GM18502 (cell line): ENCODE results near the gene FRYL.

Source experiments
- ATAC-seq: cut with Tn5 transposase; IDR thresholded peaks from one replicate; pipeline ENCODE4 v1.9.1; 2021; ENCODE audit warnings: mild to moderate bottlenecking; ENCODE audit not compliant: unreplicated experiment, poor library complexity

FRYL gene

GRCh38 chr4:48571471-48571870, 208.6 kb downstream of the FRYL start:
- ATAC-seq: no peak

GRCh38 chr4:48570646-48571220, 209.3 kb downstream of the FRYL start:
- ATAC-seq: no peak

DNA sequence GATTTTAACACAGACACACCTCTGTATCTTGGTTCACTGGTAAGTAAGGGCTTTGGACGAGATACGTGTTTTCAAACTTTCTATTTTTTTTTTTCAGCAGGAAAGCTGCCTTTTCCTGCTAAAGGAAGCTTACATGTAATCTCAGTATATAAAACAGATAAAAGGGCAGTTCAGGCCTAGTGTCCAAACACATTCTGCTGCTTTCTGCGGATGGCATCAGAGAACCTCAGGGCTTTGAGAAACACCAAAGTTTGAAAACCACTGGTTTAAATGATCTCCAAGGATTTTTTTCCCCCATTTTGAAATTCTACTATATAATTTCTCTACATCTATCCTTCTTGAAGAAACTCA, 214.1 kb downstream of the FRYL start:
- ATAC-seq: no peak

DNA sequence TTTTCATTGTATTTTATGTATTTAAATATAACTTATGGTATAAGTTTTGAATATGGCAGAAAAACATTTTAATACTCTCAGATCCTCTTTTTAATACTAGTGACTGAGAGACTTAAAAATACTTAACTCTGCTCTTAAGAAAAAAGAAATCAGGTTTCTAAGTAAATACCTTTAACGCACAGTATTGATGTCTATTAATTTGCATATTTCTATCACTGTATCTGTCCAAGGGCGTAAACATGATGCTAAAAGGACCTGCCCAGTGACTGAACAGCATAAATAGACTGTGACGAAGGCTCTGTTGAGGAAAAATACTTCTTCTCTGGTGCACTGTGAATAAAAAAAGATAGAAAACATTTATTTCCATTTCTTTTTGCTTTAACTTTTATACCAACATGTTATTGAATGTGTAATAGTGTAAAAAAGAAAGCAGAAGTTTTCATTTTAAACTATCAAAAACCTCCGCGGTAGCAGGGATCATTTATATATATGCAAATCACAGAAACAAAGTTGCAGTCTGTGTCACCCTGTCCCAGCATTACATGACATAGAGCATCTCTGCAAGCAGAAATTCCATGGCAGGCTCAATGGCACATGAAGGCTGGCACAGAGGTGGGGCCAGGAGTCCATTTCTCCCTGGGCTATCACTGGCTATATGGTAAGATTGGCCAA, 214.6 kb downstream of the FRYL start:
- peak; percentile 53 for ATAC-seq

DNA sequence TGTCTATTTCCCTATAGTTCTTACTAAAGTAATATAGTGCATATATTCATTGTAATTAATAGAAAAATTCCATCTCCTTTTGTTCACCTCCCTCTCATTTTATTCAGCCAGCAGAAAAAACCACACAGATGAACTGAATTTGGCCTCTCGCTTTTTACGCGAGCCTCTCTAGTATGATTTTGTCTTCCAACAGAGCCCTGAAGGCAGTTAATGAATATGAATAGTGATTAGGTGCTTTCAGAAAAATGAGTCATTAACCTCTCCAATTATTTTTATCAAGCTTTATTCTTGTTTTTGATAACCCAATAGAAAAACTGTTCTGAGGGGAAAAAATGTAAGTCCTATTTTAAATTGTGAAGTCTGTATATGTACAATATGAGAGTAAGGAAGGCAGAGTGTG, 215.9 kb downstream of the FRYL start:
- ATAC-seq: no peak

DNA sequence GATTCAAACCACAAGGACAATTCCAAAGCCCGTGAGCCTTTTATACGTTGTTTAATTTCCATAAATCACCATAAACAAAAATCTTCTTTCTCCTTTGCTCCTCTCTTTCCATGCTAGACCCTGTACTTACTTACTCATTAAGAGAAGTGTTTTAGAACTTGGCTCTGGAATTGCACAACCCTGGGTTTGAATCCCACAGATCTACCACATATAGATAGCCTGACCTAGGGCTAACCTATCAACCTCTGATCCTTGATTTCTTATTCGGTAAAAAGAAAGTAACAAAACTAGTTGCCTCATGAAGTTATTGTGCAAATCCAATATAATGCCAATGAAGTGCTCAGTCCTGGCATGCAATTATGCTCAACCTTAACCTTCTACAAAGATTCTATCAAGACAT, 221.3 kb downstream of the FRYL start:
- ATAC-seq: no peak

DNA sequence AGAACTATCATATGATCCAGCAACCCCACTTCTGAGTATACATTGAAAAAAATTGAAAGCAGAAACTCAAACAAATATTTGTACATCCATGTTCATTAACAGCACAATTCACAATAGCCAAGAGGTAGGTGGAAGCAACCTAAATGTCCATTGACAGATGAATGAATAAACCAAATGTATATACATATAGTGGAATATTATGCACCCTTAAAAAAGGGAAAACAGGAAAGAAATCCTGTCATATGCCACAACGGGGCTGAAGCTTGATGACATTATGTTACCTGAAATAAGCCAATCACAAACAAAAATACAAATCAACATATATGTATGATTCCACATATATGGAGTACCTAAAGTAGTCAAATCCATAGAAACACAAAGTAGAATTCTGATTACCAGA, 222.1 kb downstream of the FRYL start:
- no peak for ATAC-seq

DNA sequence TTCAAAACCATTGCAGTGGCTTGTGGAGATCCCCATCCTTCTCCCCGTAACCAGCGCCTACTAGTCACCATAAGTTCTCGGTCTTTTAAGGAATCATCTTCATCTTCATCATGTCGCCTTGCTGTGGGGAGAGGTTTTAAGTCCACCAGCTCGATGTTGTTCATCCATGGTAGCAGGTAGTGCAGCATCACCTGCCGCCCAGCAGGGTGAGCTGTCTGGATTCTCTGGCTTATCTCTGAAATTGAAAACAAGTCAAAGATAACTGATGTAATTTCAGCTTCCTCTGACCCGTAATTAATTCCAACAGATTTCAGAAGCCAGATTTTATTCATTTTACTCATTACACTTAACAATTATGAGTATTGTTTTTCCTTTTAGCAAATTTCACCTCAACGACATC, 222.6 kb downstream of the FRYL start:
- ATAC-seq: no peak

DNA sequence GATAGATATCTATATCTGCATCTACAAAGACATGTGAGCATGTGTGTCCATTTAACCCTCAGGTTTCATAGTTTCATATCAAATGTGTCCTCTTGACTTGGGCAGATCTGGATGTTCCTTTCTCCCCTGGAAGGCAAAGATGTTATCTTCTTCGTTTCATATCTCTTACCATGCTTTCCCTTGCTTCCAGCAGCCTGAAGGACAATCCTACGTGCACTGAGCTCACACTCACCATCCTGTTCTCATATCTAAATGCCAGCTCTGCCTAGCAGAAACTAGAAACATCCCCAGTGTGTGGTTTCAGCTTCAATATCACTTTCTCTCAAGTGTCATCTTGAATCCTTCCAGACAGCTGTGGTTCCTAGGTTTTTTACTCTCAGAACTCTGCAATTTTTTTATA, 223.8 kb downstream of the FRYL start:
- ATAC-seq: no peak

DNA sequence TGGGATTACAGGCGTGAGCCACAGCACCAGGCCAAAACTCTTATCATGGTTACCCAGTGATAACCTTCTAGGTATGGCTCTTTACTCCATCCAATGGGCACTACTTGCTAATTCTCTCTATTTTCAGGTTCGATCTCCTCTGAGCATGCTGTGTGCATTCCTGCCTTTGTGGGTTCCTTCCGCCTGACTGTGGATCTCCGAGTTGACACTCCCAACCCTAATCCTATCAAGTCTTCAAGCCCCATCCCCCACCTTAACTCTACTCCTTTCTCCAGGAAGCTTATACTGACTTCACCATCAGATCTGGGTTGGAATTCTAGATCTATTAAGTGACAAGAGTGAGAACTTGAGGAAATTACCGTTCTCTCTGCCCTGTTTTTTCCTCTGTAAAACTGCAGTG, 225.5 kb downstream of the FRYL start:
- ATAC-seq: no peak

GRCh38 chr4:48553720-48554119, 226.4 kb downstream of the FRYL start:
- no peak for ATAC-seq

- no peak for ATAC-seq
Observed at GRCh38 chr4:48546336-48546735, 233.7 kb downstream of the FRYL start.

- no peak for ATAC-seq
Observed at GRCh38 chr4:48543796-48544195, 236.3 kb downstream of the FRYL start.

- ATAC-seq: no peak
Observed at GRCh38 chr4:48542888-48543287, 237.2 kb downstream of the FRYL start.

- no peak for ATAC-seq
Observed at GRCh38 chr4:48539597-48539996, 240.5 kb downstream of the FRYL start.

GRCh38 chr4:48538358-48538757, 241.7 kb downstream of the FRYL start:
- no peak for ATAC-seq

DNA sequence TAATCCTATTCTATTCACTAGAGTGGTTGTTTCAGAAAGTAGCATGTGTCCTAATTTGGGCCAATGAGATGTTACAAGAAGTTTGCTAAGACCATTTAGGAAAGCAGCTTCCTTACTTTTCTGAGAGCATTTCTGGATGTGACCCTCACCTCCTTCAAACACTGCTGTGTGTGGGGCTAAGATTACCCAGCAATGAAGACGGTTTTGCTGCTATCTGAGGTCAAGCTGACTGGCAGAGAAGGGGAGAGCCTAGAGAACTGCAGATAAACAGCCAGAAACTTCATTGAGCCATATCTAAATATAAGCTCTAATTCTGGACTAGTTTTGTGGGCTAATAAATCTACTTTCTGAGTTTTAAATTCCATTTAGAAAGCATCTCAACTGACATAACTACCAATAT, 253.7 kb downstream of the FRYL start:
- no peak for ATAC-seq

GRCh38 chr4:48518143-48518542, 261.9 kb downstream of the FRYL start:
- no peak for ATAC-seq

GRCh38 chr4:48509543-48509942, 270.5 kb downstream of the FRYL start:
- ATAC-seq: no peak

DNA sequence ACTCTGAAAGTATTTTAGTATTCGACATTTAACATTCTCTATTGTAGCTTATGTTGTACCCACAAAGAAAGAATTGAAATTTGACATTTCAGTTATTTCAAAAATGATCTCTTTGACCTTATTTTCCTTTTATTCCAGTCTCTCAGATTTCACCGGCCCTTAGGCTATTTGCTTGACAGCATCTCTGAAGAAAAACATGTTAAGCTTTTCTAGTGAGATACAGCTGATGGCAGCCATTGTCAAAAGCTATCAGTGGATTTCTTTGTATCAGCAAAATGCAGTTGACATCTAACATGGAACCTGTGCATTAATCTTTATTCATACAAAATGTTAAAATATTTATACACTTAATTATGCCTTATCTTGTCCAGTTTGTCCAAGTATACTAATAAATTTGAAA, 273.4 kb downstream of the FRYL start:
- no peak for ATAC-seq

GRCh38 chr4:48504352-48504751, 275.7 kb downstream of the FRYL start:
- no peak for ATAC-seq

DNA sequence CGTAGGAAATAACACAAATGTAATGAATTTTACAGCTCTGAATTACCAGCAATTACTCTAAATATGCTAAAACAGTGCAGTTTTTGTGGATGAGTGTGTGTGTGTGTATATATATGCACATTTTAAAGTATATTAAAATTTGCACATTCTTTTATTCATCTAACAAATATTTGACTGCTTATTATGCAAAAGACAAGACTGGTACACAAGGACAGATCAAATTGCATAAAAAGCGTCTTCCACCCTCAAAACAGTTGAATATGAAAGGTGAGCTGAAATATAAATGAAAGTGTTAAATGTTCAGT, 276.1 kb downstream of the FRYL start:
- no peak for ATAC-seq
